Renal pelvis (tissue), 4 donors: ENCODE measurements around the gene MEST. TPM values are rescaled to one million over a fixed set of nuclear protein-coding genes. Genes with fewer than 3 reads are reported as not detected.
"Not testable (repeated sequence)": the region's sequence is repeated elsewhere in the genome, so short reads cannot be mapped to it uniquely, and the experiment has no call there.

Experiments used
- DNase-seq: peaks from one replicate; pipeline ENCODE4 v3.0.0-alpha.2; 2013
- polyA plus RNA-seq, 3 donors: library from polyadenylated mRNA; unstranded; fragments of 120-200 nt; gene quantifications; one replicate each; pipeline ENCODE4 v1.2.1, GENCODE V29; 2013; ENCODE audit not compliant: insufficient read length in 3 of 3

MEST gene
- polyA plus RNA-seq, 3 donors: 569 to 711 (median 619) TPM

GRCh38 chr7:130505753-130506152, 13.9 kb downstream of the MEST start:
- DNase-seq: no peak

GRCh38 chr7:130506358-130506757, 14.5 kb downstream of the MEST start:
- no peak for DNase-seq

GRCh38 chr7:130512038-130512437, 20.2 kb downstream of the MEST start:
- not testable (repeated sequence) for DNase-seq

DNA sequence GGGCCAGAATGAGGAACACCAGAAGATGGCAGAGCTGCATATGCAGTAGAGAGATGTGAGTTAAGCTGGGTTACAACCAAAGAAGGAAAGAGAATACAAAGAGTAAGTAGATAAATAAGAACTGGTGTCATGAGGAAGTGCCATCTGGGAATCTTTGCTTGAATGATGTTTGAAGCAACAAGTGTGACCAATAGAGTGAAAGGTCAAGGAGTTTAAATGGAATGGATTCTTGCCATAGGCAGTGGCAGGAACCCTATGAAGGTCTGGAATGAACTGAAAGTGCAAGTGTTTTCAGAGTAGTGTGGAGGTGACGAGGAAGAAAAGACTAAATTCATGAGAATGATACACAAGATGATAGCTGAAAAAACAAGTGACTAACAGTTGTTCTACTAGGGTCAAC, 21.6 kb downstream of the MEST start:
- DNase-seq: no peak

DNA sequence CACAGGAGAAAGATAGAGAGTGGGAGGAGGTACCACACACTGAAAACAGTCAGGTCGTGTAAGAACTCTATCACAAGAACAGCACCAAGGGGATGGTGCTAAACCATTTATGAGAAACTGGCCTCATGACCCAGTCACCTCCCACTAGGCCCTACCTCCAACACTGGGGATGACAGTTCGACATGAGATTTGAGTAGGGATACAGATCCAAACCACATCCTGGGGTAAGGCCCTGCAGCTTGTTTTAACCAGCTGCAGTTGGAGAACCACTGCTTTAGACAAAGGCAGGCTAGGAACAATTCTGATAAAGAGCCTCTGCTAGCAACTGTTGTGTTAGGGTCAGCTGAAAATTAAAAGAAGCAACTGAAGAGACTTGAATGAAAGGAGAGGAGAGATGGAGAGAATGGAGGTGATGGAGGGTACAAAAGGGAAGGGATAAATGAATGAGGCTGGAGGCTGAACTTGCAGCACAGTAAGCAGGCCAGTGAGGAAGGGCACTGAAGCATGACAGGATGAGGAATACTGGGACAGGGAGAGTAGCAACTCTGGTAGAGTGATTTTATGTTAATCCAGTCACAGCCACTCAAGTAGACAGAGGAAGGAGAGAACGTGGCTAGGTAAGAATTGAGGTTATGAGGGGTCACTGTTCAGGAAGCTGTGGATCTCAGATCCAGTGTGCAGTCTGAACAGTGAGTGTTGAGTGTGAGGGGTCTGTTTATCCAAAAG, 23.6 kb downstream of the MEST start:
- DNase-seq: no peak

DNA sequence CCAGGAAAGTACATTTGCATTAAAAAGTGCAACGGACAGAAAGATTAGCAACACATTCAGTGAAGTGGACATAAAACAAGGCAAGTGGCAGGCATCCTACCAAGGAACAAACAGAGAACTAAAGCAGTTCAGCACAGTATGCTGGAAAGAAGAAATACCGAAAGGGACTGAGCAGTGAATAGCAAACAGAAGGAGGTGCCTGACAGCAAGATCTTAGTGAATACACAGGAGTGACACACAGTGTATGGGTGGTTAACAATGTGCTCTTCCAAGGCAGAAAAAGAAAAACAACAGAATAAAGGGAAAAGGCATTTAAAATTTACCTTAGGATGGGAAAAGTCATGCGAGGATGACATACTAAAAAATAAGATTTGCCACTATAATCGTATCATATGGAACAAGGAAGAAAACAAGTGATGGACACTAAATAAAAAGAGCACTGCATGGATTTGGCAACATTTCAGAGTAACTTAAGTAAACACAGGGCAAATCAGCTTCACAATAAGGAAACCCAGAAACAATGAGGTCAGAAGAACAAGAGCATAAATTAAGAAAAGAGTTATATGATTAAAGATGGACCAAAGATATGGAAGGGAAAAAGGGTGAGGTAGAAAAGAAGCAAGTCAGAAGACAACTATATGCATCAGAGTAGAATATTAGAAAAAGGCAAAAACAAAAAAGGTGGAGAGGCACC, 29.5 kb downstream of the MEST start:
- no peak for DNase-seq

- not testable (repeated sequence) for DNase-seq
Measured at GRCh38 chr7:130523519-130524125, 31.7 kb downstream of the MEST start.

DNA sequence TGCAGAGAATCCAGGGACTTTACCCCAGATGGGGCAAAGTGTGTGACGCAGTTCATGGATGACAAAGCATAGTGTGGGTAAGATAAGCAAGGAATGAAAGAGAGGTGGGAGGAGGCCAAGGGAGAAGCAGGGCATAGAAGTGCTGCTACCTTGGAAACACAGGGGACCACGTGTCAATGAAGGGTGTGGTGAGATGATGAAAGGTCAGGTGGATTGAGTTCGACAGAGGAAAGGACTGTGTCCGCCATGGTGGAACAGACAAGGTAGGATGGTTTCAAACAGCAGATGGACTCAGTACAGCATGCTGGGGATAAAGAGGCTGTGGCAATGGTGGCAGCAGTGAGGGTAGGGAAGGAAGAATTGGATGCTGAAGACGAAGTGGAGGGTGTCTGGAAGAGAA, 32.7 kb downstream of the MEST start:
- DNase-seq: no peak

GRCh38 chr7:130527752-130528355, 36.0 kb downstream of the MEST start:
- DNase-seq: not testable (repeated sequence)

DNA sequence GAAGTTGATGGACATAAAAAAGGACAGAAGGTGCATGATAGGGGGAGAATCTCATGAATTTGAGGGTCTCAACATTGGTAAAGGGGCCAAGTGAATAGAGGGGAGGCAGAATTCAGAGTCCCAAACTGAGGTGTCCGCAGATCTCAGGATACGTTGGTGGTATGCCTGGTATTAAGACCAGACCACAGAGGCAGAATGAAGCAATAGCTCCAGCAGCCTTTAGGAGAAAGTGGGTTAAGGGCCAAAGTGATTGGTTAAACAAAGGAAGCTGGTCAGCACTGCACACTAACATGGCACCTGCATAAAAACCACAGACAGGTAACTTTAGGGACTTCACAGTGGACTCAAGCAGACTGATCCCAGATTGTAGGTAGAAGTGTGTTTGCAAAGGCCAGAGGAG, 37.5 kb downstream of the MEST start:
- DNase-seq: no peak

DNA sequence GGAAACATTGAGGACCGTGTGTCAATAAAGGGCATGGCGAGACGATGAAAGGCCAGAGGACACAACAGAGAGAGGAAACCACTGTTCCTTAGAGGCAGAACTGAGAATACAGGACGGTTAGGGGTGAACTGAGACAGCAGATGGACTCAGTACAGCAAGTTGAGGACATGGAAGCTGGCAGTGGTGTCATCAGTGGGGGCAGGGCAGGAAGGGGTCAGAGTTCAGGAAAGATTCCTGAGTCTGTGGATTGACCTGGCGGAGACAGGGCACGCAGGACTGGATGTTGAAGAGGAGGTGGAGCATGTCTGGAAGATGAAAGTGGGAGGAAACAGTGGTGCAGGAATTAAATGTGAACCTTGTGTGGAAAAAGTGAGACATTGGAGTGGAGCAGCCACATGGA, 46.0 kb downstream of the MEST start:
- not testable (repeated sequence) for DNase-seq

DNA sequence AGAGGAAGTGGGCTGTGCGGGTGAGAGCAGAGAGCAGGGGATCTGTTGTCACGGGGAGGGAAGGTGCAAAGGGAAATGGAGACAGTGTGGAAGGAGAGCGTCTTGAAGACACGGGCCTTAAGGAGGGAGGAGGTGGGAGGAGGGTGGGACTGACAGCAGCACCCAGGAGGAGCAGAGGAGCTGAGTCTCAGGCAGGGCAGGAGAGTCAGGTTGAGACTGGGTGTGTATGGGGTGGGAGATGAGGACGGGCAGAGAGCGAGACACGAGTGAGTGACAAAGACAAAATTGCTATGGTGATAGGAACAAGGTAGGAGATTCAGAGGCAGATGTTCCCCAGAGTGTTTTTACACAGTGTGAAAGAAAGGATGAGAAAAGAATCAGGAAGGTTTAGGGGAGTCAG, 49.4 kb downstream of the MEST start:
- not testable (repeated sequence) for DNase-seq

DNA sequence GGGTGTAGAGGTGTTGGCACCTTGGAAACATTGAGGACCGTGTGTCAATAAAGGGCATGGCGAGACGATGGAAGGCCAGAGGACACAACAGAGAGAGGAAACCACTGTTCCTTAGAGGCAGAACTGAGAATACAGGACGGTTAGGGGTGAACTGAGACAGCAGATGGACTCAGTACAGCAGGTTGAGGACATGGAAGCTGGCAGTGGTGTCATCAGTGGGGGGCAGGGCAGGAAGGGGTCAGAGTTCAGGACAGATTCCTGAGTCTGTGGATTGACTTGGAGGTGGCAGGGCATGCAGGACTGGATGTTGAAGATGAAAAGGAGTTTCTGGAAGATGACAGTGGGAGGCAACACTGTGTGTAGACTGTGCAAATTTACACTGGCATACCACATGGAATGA, 50.4 kb downstream of the MEST start:
- DNase-seq: not testable (repeated sequence)

GRCh38 chr7:130543487-130544010, 51.7 kb downstream of the MEST start:
- no peak for DNase-seq

GRCh38 chr7:130544356-130544755, 52.5 kb downstream of the MEST start:
- DNase-seq: no peak

GRCh38 chr7:130553398-130554029, 61.6 kb downstream of the MEST start:
- no peak for DNase-seq

DNA sequence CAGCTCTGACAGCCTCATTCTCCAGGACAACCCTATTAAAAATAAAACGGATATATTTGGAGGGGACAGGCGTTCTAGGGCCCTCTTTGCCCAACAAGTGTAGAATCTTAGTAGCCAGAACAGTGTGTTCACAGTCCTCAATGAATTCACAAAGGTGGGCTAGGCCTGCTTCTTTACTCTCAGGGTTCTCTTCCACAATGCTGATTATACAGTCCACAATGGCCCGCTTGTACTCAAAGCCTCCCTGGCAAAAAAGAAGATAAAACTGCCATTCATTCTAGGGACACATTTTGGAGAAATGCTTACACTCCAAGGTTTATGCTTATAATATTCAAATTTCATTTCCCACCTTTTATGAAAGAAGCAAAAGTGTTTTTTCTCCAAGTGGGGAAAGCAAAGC, 62.6 kb downstream of the MEST start:
- DNase-seq: no peak

Other genes starting within 250 kb of the MEST start
- gene CPA2, start 225.2 kb upstream of the MEST start, polyA plus RNA-seq: under 1 TPM; 0.21 to 0.58 (median 0.33) TPM
- under 1 TPM; 0.13 to 0.59 (median 0.31) TPM for gene CPA4, start 198.9 kb upstream of the MEST start, polyA plus RNA-seq
- gene CPA5, start 147.3 kb upstream of the MEST start, polyA plus RNA-seq: under 1 TPM in 2 of 3 donors, not detected in 1; 0.22 to 0.36 TPM
- gene CPA1, start 111.6 kb upstream of the MEST start, polyA plus RNA-seq: 1 to 10 TPM; 1.5 to 2.3 (median 2.2) TPM
- gene CEP41, start 51.1 kb upstream of the MEST start, polyA plus RNA-seq: 10 to 100 TPM; 26.7 to 29.6 (median 28.8) TPM
- 10 to 100 TPM; 61.0 to 69.7 (median 63.3) TPM for gene COPG2, start 176.7 kb downstream of the MEST start, polyA plus RNA-seq
- gene TSGA13, start 194.5 kb downstream of the MEST start, polyA plus RNA-seq: not detected
- gene KLF14, start 242.1 kb downstream of the MEST start, polyA plus RNA-seq: under 1 TPM; 0.46 to 0.74 (median 0.47) TPM